Stimulated activated CD8-positive, alpha-beta memory T cell treated with anti-CD3 and anti-CD28 coated beads, Interleukin-15, amount 100 ng/mL, for 1 hour (primary cell): ENCODE results near the gene ZNF335.
"Not testable (repeated sequence)": the region's sequence is repeated elsewhere in the genome, so short reads cannot be mapped to it uniquely, and the experiment has no call there.

Source experiments
- DNase-seq: peaks from one replicate; pipeline ENCODE4 v3.0.0-alpha.2; 2020; ENCODE audit warnings: low read depth

Gene ZNF335

DNA sequence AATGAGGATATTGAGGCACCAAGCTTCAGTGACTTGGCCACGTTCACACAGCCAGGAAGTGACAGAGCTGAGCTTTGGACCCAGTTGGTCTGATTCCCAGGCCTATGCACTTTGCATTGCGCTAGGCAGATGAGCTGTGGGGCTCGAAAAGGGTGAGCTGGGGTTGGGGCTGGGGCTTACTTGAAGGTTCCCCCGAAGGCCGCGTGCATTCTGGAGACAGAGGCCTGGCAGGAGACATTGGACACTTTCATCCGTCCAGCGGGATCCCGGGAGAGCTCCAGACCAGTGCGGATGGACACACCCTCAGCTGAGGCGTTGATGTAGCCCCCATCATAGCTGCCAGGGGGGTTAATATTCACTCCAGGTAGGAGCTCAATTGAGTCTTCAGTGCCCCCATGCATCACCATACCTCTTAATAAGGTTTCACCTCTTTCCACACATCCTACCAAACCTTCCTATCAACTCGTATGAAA, 62.6 kb downstream of the ZNF335 start:
- no peak for DNase-seq

DNA sequence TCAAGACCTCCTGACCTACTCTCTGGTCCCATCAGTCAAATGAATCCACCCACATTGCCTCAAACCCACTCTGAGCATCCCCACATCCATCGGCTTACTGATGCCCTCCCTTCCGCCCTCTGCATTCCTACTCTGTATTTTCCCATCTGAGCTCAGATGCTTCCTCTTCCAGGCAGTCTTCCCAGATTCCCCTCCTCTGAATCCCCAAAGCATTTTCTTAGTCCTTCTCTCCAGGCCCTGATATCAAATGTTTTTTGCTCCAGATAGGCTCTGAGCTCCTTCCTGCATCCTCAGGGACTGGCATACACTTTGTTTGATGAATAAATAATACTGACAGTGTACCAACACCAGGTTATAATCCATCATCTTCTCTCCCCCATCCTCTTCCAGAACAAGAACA, 63.9 kb downstream of the ZNF335 start:
- DNase-seq: no peak

DNA sequence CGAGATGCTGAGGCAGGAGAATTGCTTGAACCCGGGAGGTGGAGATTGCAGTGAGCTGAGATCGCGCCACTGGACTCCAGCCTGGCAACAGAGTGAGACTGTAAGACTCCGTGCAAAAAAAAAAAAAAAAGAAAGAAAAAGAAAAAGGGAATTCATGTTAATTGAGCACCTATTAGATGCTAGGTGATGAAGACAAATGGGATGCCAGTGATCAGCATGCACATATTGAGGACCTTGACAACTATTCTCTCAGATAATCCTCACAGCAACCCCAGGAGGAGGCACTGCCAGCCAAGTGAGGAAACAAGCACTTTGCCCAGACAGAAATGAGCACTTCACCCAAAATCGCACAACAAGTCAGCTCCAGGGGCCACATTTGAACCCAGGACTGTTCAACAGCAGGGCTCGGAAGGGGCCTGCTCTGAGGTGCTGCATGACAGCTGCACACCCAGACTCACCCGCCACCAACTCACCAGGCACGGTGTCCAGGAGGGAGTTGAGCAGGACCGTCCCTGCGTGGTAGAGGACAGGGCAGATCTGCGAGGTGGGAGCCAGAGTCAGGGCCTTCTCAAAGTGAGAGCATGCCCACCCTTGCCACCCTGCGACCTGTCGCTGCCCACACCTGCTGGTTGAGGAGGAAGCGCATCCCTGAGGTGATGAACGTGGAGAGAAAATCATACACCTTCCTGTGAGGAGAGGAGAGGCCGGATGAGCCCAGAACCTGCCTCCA, 64.6 kb downstream of the ZNF335 start:
- DNase-seq: no peak

DNA sequence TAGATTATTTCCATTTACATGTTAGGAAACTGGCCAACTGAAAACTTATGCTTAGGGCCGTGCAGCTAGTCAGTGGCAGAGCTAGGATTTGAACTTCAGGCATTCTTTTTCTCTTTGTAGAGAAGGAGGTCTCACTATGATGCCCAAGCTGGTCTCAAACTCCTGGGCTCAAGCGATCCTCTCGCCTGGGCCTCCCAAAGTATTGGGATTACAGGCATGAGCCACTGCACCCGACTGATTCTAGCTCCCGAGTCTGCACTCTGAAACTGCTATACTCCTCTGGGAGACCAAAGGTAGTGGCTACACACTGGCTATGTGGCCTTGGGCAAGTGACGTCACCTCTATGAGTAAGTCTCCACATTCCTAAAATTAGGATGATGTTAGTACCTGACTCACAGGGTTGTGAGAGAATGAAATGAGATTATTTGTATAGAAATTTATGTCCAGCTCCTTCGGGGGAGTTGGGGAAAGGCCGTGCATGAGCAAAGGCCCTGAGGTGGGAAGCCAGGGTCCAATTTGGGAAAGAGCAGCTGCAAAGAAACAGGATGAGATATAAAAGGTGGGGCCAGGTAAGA, 66.4 kb downstream of the ZNF335 start:
- no peak for DNase-seq

DNA sequence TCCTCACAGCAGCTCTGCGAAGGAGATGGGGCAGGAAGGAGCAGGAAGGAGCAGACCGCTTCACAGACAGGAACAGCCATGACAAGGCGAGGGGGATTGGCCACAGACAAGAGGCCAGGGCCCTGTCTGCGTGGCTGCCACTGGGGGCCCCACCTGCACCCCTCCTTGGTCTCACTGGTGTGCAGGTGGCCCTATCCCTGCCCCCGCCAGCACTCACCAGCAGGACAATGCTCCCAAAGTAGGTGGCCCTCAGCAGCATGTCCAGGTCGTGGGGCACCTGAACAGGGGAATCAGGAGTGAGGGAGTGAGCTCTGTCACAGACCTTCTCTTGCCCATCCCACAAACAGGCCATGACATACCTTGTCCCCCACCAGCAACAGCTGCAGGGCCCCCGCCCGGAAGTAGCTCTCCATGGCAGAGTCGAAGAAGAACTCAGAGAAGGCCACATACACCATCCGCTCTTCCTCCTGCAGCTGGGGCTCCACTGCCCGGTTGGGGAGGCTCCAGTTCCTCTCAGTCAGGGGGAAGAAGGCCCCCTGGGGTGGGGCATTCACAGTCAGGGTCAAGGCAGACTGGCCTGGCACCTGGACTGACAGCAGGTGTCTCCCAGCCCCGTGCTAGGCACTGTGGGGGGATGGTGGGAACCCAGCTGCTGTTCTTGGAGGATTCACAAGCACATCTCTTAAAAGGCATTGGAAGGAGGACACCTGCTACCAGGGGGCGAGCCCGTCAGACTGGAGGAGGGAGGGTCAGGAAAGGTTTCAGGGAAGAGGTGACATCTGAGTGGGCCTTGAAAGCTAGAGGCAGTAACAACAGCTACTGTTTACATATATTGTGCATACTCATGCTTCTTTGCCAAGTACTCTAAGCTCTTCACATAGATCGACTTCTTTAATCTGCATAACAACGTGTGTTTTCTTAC, 67.2 kb downstream of the ZNF335 start:
- DNase-seq: no peak

DNA sequence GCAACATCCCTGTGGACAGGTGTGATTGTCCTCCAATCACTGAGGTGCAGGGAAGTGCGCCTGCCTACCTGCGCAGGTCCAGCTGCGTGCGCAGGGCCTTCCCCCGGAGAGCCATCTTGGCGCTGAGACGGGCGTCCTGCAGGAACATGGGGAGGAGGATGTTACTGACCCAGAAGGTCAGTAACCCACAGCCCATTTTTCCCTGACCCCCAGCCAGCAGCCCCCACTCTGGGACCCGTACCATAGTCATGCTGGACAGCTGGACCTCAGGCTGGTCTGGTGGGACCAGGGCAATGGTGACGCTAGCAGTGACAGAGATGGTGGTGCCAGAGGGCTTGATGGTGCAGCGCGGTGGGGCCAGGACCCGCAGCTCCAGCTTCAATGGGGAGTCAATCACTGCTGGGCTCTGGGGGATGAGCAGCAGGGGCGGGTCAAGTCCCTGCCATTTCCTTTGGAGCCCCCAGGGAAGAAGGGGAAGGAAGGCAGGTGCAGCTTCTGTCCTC, 69.8 kb downstream of the ZNF335 start:
- no peak for DNase-seq

DNA sequence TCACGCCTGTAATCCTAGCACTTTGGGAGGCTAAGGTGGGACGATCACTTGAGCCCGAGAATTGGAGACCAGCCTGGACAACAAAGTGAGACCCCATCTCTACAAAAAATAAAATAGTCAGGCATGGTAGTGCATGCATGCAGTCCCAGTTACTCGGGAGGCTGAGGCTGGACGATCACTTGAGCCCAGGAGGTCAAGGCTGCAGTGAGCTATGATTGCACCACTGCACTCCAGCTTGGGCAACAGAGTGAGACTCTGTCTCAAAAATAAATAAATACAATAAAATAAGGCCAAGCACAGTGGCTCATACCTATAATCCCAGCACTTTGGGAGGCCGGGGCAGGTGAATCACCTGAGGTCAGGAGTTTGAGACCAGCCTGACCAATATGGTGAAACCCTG, 70.7 kb downstream of the ZNF335 start:
- not testable (repeated sequence) for DNase-seq

DNA sequence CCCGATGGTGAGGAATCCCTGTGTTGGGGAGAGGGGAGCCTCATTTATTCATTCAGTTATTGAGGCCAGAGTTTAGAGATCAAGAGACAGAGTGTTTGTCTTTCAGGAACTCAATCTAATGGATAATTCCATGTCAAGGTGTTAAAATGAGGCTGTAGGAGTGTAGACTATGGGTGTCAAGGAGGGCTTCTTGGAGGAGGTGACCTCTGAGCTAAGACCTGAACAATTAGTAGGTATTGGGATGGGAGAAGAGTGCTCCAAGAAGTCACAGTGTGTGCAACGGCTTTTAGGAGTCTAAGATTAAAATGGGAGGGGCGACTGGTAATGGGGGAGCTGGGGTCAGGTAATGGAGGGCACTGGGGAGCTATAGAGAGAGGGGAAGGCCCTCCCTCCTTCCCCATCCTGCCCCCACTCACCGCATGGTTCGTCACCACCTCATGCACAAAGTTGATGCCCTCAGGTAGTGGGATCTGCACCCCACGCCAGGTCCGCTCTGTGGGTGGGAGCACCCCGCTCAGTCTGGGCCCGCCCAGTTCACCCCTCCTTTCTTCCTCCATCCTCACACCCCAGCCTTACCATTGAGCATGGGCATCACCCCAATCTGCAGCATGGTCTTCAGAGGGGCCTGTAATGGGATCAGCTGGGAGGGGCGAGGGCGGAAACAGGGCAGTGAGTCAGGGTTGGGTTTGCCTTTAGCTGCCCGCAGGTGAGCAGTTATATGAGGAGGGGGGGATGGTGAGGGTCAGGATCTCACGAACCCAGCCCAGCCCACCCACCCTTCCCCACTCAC, 72.8 kb downstream of the ZNF335 start:
- DNase-seq: no peak
